Upper lobe of right lung (tissue), 1 donor: Measurements from ENCODE around the gene TCIRG1. TPM values are rescaled to one million over a fixed set of nuclear protein-coding genes. Genes with fewer than 3 reads are reported as not detected.

Experiments
- ATAC-seq: fragments of 200-7000 bp; cut with Tn5 transposase; one replicate; pipeline ENCODE4 v1.9.1; 2020; ENCODE audit warnings: mild to moderate bottlenecking, moderate library complexity
- DNase-seq: peaks from one replicate; pipeline ENCODE4 v3.0.0-alpha.2; 2020
- H3K27ac ChIP-seq: fragments of 200-600 bp; one replicate; pipeline ENCODE4 v1.8.0; 2022
- H3K27me3 ChIP-seq: fragments of 200-600 bp; one replicate; pipeline ENCODE4 v1.8.0; 2022; ENCODE audit warnings: mild to moderate bottlenecking
- H3K36me3 ChIP-seq: fragments of 200-600 bp; one replicate; pipeline ENCODE4 v1.8.0; 2022
- H3K4me1 ChIP-seq: fragments of 200-600 bp; one replicate; pipeline ENCODE4 v1.8.0; 2022
- H3K4me3 ChIP-seq: fragments of 200-600 bp; one replicate; pipeline ENCODE4 v1.8.0; 2022; ENCODE audit warnings: mild to moderate bottlenecking
- H3K9me3 ChIP-seq: fragments of 200-600 bp; one replicate; pipeline ENCODE4 v1.8.0; 2022
- intact Hi-C: fragments of 100-400 bp; cut with DNase I; formaldehyde crosslinking; loops from one replicate; pipeline ENCODE4 v1.11.0; 2022
- total RNA-seq: library from RNA; stranded (reverse); fragmentation: NEBNext Ultra II Directional; extraction: Animal tissue kit (Norgen Biotek cat#: 25700); gene quantifications from one replicate; pipeline ENCODE4 v1.2.1, GENCODE V29; 2021
- TF ChIP-seq, protein P1 (sequence below): fragments of 200-600 bp; IDR thresholded peaks from one replicate; pipeline ENCODE4 v1.8.0; 2022; ENCODE audit warnings: antibody characterized with exemption
- donor health status: DM: no; HTN: yes; CAD: no; lungs with severe emphysema.

Gene TCIRG1
- total RNA-seq, 1 donor from 2014 or later, result 216 TPM

DNA sequence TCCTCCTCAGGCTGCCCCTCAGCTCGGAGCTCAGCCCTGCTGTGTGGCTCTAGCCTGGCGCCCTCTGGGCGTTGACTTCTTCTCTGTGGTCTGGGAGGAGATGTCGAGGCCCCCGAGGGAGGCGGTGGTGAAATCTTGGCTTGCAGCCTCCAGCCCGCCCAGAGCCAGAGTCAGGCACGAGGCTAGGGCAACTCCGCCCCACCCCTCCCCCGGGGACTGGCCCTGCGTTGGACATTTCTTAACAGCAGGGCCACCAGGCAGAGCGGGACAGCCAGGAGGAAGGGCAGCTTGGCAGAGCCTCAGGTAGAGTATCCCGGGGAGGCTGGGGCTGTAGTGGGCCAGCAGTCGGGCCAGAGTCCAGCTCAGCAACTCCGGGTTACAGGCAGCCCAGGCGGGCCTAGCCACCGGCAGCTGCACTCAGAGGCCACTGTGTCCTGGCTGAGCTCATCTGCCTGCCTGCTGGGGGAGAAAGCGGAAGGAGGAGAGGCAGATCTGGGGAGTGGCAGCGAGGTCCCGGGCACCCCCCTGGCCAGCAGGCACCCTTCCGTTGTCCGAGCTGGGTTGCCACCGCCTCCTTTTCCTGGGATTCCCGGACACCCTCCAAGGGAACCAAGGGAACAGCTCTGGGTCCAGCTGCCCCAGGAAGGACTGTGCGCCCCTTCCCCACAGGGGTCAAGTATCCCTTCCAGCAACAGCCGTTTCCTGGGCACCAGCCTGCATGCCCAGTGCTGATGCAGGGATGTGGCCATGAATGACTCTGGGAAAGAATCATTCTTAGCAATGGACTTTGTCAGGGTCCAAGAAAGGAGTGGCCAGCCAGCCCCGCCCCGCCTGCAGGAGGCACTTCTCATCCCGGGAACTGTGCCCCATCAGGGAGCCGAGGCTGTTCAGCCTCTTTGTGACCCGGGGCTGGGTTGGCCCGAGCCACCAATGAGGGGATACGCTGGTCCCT, 28.5 kb upstream of the TCIRG1 start, which contains the start of gene ALDH3B1:
Gene ALDH3B1, plus strand, starts transcription at position 238 of the 952 bp plus-strand sequence. CDS start 4,971 bp downstream, outside the sequence.
- Histone ChIP-seq H3K27ac (peak within 1 kb of the TSS; percentile 91), H3K4me3 (peak within 1 kb of the TSS; percentile 53), H3K36me3 (no peaks in the 10 kb centered on the region), H3K4me1 (peaks cover 57% of the 10 kb centered on the region), H3K9me3 (no peaks in the 10 kb centered on the region), H3K27me3 (no peaks in the 10 kb centered on the region)
- intact Hi-C loops, result no loop called here
- peak; percentile 99 for DNase-seq
- TF ChIP-seq, protein P1, sequence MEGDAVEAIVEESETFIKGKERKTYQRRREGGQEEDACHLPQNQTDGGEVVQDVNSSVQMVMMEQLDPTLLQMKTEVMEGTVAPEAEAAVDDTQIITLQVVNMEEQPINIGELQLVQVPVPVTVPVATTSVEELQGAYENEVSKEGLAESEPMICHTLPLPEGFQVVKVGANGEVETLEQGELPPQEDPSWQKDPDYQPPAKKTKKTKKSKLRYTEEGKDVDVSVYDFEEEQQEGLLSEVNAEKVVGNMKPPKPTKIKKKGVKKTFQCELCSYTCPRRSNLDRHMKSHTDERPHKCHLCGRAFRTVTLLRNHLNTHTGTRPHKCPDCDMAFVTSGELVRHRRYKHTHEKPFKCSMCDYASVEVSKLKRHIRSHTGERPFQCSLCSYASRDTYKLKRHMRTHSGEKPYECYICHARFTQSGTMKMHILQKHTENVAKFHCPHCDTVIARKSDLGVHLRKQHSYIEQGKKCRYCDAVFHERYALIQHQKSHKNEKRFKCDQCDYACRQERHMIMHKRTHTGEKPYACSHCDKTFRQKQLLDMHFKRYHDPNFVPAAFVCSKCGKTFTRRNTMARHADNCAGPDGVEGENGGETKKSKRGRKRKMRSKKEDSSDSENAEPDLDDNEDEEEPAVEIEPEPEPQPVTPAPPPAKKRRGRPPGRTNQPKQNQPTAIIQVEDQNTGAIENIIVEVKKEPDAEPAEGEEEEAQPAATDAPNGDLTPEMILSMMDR, result no peak
- peak; percentile 80 for ATAC-seq

GRCh38 chr11:68011051-68011943, 27.5 kb upstream of the TCIRG1 start:
- DNase-seq (peak; percentile 60), ATAC-seq (no peak)
- TF ChIP-seq, protein P1, result no peak
- H3K9me3 ChIP-seq, result no peaks in the 10 kb centered on the region
- peak overlapping the region; percentile 53 for H3K4me3 ChIP-seq
- intact Hi-C loops, result no loop called here
- H3K36me3 ChIP-seq, result no peaks in the 10 kb centered on the region
- peaks cover 57% of the 10 kb centered on the region for H3K4me1 ChIP-seq
- peak overlapping the region; percentile 91 for H3K27ac ChIP-seq
- no peaks in the 10 kb centered on the region for H3K27me3 ChIP-seq

DNA sequence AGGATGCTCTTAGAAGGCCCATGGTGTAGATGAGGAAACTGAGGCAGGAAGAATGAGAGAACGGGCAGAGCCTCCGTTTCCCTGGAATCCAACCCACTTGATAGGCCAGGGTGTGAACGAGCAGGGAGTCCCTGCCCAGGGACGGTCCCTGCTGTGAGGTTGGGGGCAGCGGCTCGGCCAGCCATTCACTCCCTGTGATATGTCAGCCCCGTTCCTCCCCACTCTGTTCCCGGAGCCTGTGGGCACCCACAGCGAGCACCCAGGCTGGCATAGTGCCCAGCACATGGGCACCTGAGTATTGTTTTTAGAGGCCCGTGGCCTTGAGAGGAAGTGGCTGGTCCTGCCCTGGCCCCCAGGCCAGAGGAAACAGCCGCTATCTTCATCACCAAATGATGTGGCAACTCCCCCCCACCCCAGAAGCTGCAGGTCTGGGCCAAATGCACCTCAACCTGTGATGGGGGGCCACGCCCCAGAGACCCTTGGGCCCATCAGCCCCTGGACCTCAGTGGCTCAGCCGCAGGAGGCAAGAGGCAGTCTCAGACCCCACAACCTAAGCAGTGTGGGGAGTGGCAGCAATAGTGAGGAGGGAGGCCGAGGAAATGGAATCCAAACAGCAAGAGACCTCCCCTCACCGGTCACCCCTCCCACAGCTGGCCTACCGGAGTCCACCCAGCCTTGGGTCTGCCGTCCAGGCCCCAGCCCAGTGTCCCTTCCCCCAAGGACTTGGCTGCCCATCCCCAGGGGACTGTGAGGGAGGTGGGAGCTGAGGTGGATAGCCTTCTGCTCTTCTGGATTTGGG, 26.6 kb upstream of the TCIRG1 start:
- TF ChIP-seq, protein P1, result no peak
- Histone ChIP-seq H3K36me3 (no peaks in the 10 kb centered on the region), H3K27ac (peak overlapping the region; percentile 91), H3K27me3 (no peaks in the 10 kb centered on the region), H3K9me3 (no peaks in the 10 kb centered on the region), H3K4me3 (peak overlapping the region; percentile 53), H3K4me1 (peaks cover 65% of the 10 kb centered on the region)
- peak; percentile 70 for DNase-seq
- intact Hi-C loops, result no loop called here
- ATAC-seq, result no peak

DNA sequence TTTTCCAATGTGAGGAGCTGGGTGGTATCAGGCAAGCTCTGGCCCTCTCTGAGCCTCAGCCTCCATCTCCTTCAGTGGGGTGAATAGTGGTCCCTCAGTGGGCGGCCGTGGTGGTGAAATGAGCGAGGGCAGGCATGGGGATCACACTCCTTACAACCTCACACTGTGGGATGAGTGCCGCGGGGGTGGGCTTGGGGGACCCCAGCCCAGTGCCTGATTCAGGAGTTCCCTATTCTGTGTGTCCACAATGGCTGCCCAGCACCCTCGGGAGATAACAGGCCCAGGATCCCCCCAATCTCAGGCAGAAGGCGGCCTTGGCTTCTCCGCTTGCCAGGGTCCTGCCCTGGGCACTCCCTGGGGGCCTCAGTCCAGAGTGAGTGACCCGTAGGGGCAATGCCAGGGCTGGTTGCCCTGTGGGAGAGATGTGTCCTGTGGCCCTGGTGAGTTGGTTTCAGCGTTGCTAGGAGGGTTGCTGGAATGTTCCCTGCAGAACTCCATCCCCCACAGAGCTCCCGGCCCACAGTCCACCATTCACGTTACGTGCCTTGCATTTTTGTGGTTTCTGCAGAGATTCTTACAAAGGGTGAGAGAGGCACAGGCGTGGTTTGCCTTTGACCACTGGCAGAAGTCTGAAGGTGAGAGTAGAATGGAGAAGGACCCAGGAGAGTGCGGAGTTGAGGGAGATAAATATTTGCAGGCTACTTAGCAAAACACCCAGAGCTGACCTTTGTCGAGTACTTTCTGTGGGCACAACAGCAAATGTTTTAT, 25.8 kb upstream of the TCIRG1 start:
- Histone ChIP-seq H3K4me1 (peaks cover 63% of the 10 kb centered on the region), H3K9me3 (no peaks in the 10 kb centered on the region), H3K4me3 (peak overlapping the region; percentile 10), H3K27ac (peak overlapping the region; percentile 91), H3K36me3 (no peaks in the 10 kb centered on the region), H3K27me3 (no peaks in the 10 kb centered on the region)
- TF ChIP-seq, protein P1, result no peak
- DNase-seq, result peak; percentile 87
- intact Hi-C loops, result no loop called here
- peak; percentile 56 for ATAC-seq
